OCI-LY3 (cell line): ENCODE results near the gene HOXC5.
"Not testable (repeated sequence)": the region's sequence is repeated elsewhere in the genome, so short reads cannot be mapped to it uniquely, and the experiment has no call there.

Experiments
- CTCF ChIP-seq: fragments of 200-600, 300-600 bp; sonication (generic); IDR thresholded peaks from 2 replicates; pipeline ENCODE4 v1.5.1; 2014; ENCODE audit warnings: antibody characterized with exemption, low read length, low read depth
- EZH2phosphoT487 ChIP-seq: fragments of 200-600 bp; shearing (Covaris generic); IDR thresholded peaks from 2 replicates; pipeline ENCODE4 v1.6.1; 2018; ENCODE audit warnings: antibody characterized with exemption, mixed run types, low read depth

GRCh38 chr12:54079115-54079514, 46.3 kb downstream of the HOXC5 start:
- TF ChIP-seq CTCF, EZH2phosphoT487: not testable (repeated sequence)
